ENCODE data around the gene TTC27.

- TF ChIP-seq CTCF (IDR thresholded peaks at IDR 0.05; ENCODE audit: low read depth, low read length, missing input control) (no peak), ATF3 (IDR thresholded peaks at IDR 0.05) (no peak), RAD21 (IDR thresholded peaks at IDR 0.05) (no peak), GABPA (IDR thresholded peaks at IDR 0.05 in 1 of 2, conservative IDR thresholded peaks at IDR 0.05 in 1 of 2) (no peak), REST (IDR thresholded peaks at IDR 0.05) (no peak), HNF4A (conservative IDR thresholded peaks at IDR 0.05) (no peak), JUND (IDR thresholded peaks at IDR 0.05) (no peak), TAF1 (conservative IDR thresholded peaks at IDR 0.05) (no peak), ZBTB33 (IDR thresholded peaks at IDR 0.05) (no peak), MAX (IDR thresholded peaks at IDR 0.05) (no peak), HNF4G (IDR thresholded peaks at IDR 0.05) (no peak), FOXA1 (IDR thresholded peaks at IDR 0.05) (no peak), YY1 (IDR thresholded peaks at IDR 0.05) (no peak)
These were observed 4.5 kb upstream of the TTC27 start for GRCh38 chr2:32623311-32623706.

All from liver (tissue), 3 donors.